Esophagus muscularis mucosa (tissue), 4 donors: ENCODE data around the gene SLC29A1. TPM values are rescaled to one million over a fixed set of nuclear protein-coding genes. Genes with fewer than 3 reads are reported as not detected.

Source experiments
- DNase-seq: peaks from one replicate; pipeline ENCODE4 v3.0.0-alpha.2; 2017; ENCODE audit errors: extremely low spot score
- H3K27ac ChIP-seq, 4 donors: fragments of 200-600 bp; sonication (generic); replicated peaks in 1 of 4; 1 replicate in 3 of 4; 2 replicates in 1 of 4; pipeline ENCODE4 v1.5.1; 2016 to 2019; ENCODE audit warnings: mild to moderate bottlenecking in 1 of 4
- H3K27me3 ChIP-seq, 4 donors: fragments of 200-600 bp; sonication (generic); one replicate each; pipeline versions ENCODE4 v1.5.1 to v1.6.0; 2016 to 2019
- H3K36me3 ChIP-seq, 4 donors: fragments of 200-600 bp; sonication (generic); one replicate each; pipeline ENCODE4 v1.5.1; 2016 to 2019
- H3K4me1 ChIP-seq, 4 donors: fragments of 200-600 bp; sonication (generic); one replicate each; pipeline ENCODE4 v1.5.1; 2016 to 2019
- H3K4me3 ChIP-seq, 4 donors: fragments of 200-600 bp; sonication (generic); 1 replicate in 2 of 4; 2 replicates in 2 of 4; pipeline ENCODE4 v1.5.1; 2016 to 2019; ENCODE audit warnings: mild to moderate bottlenecking in 4 of 4, moderate library complexity in 1 of 4
- H3K9me3 ChIP-seq, 4 donors: fragments of 200-600 bp; sonication (generic); 1 replicate in 3 of 4; 2 replicates in 1 of 4; pipeline ENCODE4 v1.5.1; 2016 to 2019
- CTCF ChIP-seq, 3 experiments: fragments of 200-600 bp in 2 of 3; fragments of 450-650 bp in 1 of 3; sonication (generic) in 2 of 3; IDR thresholded peaks; one replicate each; pipeline ENCODE4 v1.5.1; 2017 to 2019; ENCODE audit warnings: antibody characterized with exemption in 3 of 3, mild to moderate bottlenecking in 2 of 3, moderate library complexity in 1 of 3
- EP300 ChIP-seq: sonication (generic); formaldehyde crosslinking; IDR thresholded peaks from one replicate; pipeline ENCODE4 v1.6.1; 2017; ENCODE audit warnings: antibody characterized with exemption
- POLR2A ChIP-seq: fragments of 450-650 bp; IDR thresholded peaks from one replicate; pipeline ENCODE4 v1.6.1; 2017; ENCODE audit warnings: antibody characterized with exemption, moderate library complexity, mild to moderate bottlenecking, low read depth
- POLR2AphosphoS5 ChIP-seq, 2 donors: sonication (generic); formaldehyde crosslinking; IDR thresholded peaks; one replicate each; pipeline ENCODE4 v1.6.1; 2017; ENCODE audit warnings: antibody characterized with exemption in 2 of 2
- WGBS: methylation state at CpG from one replicate; pipeline ENCODE4 v1.1.5; 2018; 5-methylcytosine and 5-hydroxymethylcytosine counted together
- intact Hi-C: fragments of 100-400 bp; cut with DNase I; formaldehyde crosslinking; loops from one replicate; pipeline ENCODE4 v1.15.1; 2023
- total RNA-seq, 4 donors: library from RNA; depleted of rRNA; stranded (reverse); fragments of >200 nt; gene quantifications; one replicate each; pipeline versions ENCODE4 v1.1.0 to v1.2.1, GENCODE V29; 2016

SLC29A1 gene
- total RNA-seq = 100 to 1,000 TPM in 3 of 4 donors, 10 to 100 TPM in 1; 68.9 to 159 (median 138) TPM

- peaks cover 0 to 6% (median 0%) of the 10 kb centered on the region in 4 donors for H3K36me3 ChIP-seq
- peak within 1 kb of the TSS; percentile 73 to 82 (median 77) for H3K4me3 ChIP-seq
- 0% methylated on average over 16 of the region's 73 CpGs for WGBS
- H3K27me3 ChIP-seq = no peaks in the 10 kb centered on the region
- peak within 1 kb of the TSS; percentile 95 to 98 (median 96) for H3K27ac ChIP-seq
- no peaks in the 10 kb centered on the region for H3K9me3 ChIP-seq
- TF ChIP-seq CTCF (IDR thresholded peaks at IDR 0.05) (peak in 1 of 3 experiments; percentile 12), EP300 (no peak), POLR2AphosphoS5 (IDR thresholded peaks at IDR 0.05) (peak; percentile 72 to 88), POLR2A (no peak)
- intact Hi-C loops = no loop called here
- peaks cover 82 to 100% (median 95%) of the 10 kb centered on the region in 4 donors for H3K4me1 ChIP-seq
- no peak for DNase-seq
Observed at GRCh38 chr6:44223319-44224028, at the start of gene SLC29A1. Gene SLC29A1, plus strand, starts transcription at chr6:44223595. Its CDS starts 3,719 bp downstream, at chr6:44227314.

- no peaks in the 10 kb centered on the region for H3K36me3 ChIP-seq
- intact Hi-C loops = loop anchor here (5.0 kb wide), 1 partner anchor 41 kb away; the partner anchor contains the start of gene MYMX
- H3K27me3 ChIP-seq = no peaks in the 10 kb centered on the region
- whole genome bisulfite sequencing = 83% methylated on average over 14 of the region's 15 CpGs
- no peak overlapping the region for H3K27ac ChIP-seq
- no peak overlapping the region for H3K4me3 ChIP-seq
- H3K4me1 ChIP-seq = peaks cover 10 to 25% (median 12%) of the 10 kb centered on the region in 4 donors
- DNase-seq = no peak
- no peaks in the 10 kb centered on the region for H3K9me3 ChIP-seq
- no peak for TF ChIP-seq EP300
- TF ChIP-seq POLR2A = no peak
Observed at GRCh38 chr6:44176130-44176761, 47.1 kb upstream of the SLC29A1 start.

GRCh38 chr6:44176762-44177509 lies 46.5 kb upstream of the SLC29A1 start:
- 63% methylated on average over 24 of the region's 24 CpGs for WGBS
- Histone ChIP-seq H3K27ac (no peak overlapping the region), H3K4me1 (peaks cover 10 to 25% (median 12%) of the 10 kb centered on the region in 4 donors), H3K9me3 (no peaks in the 10 kb centered on the region), H3K27me3 (no peaks in the 10 kb centered on the region), H3K36me3 (no peaks in the 10 kb centered on the region), H3K4me3 (no peak overlapping the region)
- no peak for DNase-seq
- TF ChIP-seq EP300 = no peak
- TF ChIP-seq CTCF (IDR thresholded peaks at IDR 0.05) = no peak
- TF ChIP-seq POLR2AphosphoS5 (IDR thresholded peaks at IDR 0.05) = no peak
- TF ChIP-seq POLR2A = no peak
- intact Hi-C loops = loop anchor here (5.0 kb wide), 1 partner anchor 40 kb away; the partner anchor contains the start of gene MYMX

GRCh38 chr6:44177691-44178423 lies 45.5 kb upstream of the SLC29A1 start:
- Histone ChIP-seq H3K27ac (peak overlapping the region in 3 of 4 donors; percentile 47 to 55 (median 47)), H3K9me3 (no peaks in the 10 kb centered on the region), H3K4me1 (peaks cover 7 to 21% (median 9%) of the 10 kb centered on the region in 4 donors), H3K36me3 (no peaks in the 10 kb centered on the region), H3K4me3 (no peak overlapping the region), H3K27me3 (no peaks in the 10 kb centered on the region)
- peak in 1 of 2 donors; percentile 17 for TF ChIP-seq POLR2AphosphoS5 (IDR thresholded peaks at IDR 0.05)
- TF ChIP-seq POLR2A = no peak
- DNase-seq = no peak
- intact Hi-C loops = loop anchor here (5.0 kb wide), 1 partner anchor 39 kb away; the partner anchor contains the start of gene MYMX
- WGBS = 79% methylated on average over 13 of the region's 13 CpGs

- WGBS = 86% methylated on average over 9 of the region's 9 CpGs
Observed at GRCh38 chr6:44178424-44179071, 44.8 kb upstream of the SLC29A1 start.

More at GRCh38 chr6:44178424-44179071, 44.8 kb upstream of the SLC29A1 start:
- Histone ChIP-seq H3K9me3 (no peaks in the 10 kb centered on the region), H3K36me3 (no peaks in the 10 kb centered on the region), H3K27ac (peak overlapping the region in 2 of 4 donors; percentile 4 to 55), H3K27me3 (no peaks in the 10 kb centered on the region), H3K4me1 (peaks cover 4 to 18% (median 6%) of the 10 kb centered on the region in 4 donors), H3K4me3 (no peak overlapping the region)
- intact Hi-C loops = loop anchor here (5.0 kb wide), 1 partner anchor 39 kb away; the partner anchor contains the start of gene MYMX
- TF ChIP-seq CTCF (IDR thresholded peaks at IDR 0.05) (no peak), POLR2AphosphoS5 (IDR thresholded peaks at IDR 0.05) (no peak), POLR2A (no peak), EP300 (no peak)
- DNase-seq = no peak
